Measurements from ENCODE around the gene HERC3.

The HERC3 gene

GRCh38 chr4:88725986-88726385 lies 133.7 kb downstream of the HERC3 start:
- no peak overlapping the region for H3K4me3 ChIP-seq (ENCODE audit: control insufficient read depth, low read depth, low read length)
- TF ChIP-seq CTCF (IDR thresholded peaks at IDR 0.05; ENCODE audit: control insufficient read depth, insufficient read depth, low read depth, low read length, missing control alignments) = no peak
- DNase-seq (ENCODE audit: low read depth) = no peak

GRCh38 chr4:88728146-88728545 lies 135.9 kb downstream of the HERC3 start:
- no peak for DNase-seq (ENCODE audit: low read depth)
- TF ChIP-seq CTCF (IDR thresholded peaks at IDR 0.05; ENCODE audit: control insufficient read depth, insufficient read depth, low read depth, low read length, missing control alignments) = no peak

GRCh38 chr4:88729146-88729760 lies 137.0 kb downstream of the HERC3 start:
- TF ChIP-seq CTCF (IDR thresholded peaks at IDR 0.05; ENCODE audit: control insufficient read depth, insufficient read depth, low read depth, low read length, missing control alignments) = no peak
- H3K4me3 ChIP-seq (ENCODE audit: control insufficient read depth, low read depth, low read length) = no peak overlapping the region
- no peak for DNase-seq (ENCODE audit: low read depth)

More at GRCh38 chr4:88728146-88728545, 135.9 kb downstream of the HERC3 start:
- H3K4me3 ChIP-seq (ENCODE audit: control insufficient read depth, low read depth, low read length) = no peak overlapping the region

GRCh38 chr4:88730811-88731210 lies 138.5 kb downstream of the HERC3 start:
- no peak overlapping the region for H3K4me3 ChIP-seq (ENCODE audit: control insufficient read depth, low read depth, low read length)
- DNase-seq (ENCODE audit: low read depth) = no peak
- no peak for TF ChIP-seq CTCF (IDR thresholded peaks at IDR 0.05; ENCODE audit: control insufficient read depth, insufficient read depth, low read depth, low read length, missing control alignments)

- no peak for TF ChIP-seq CTCF (IDR thresholded peaks at IDR 0.05; ENCODE audit: control insufficient read depth, insufficient read depth, low read depth, low read length, missing control alignments)
- no peak for DNase-seq (ENCODE audit: low read depth)
- no peak overlapping the region for H3K4me3 ChIP-seq (ENCODE audit: control insufficient read depth, low read depth, low read length)
Measured at GRCh38 chr4:88731381-88731780, 139.1 kb downstream of the HERC3 start.

GRCh38 chr4:88732714-88733368 lies 140.6 kb downstream of the HERC3 start:
- no peak for TF ChIP-seq CTCF (IDR thresholded peaks at IDR 0.05; ENCODE audit: control insufficient read depth, insufficient read depth, low read depth, low read length, missing control alignments)
- DNase-seq (ENCODE audit: low read depth) = no peak
- H3K4me3 ChIP-seq (ENCODE audit: control insufficient read depth, low read depth, low read length) = no peak overlapping the region

Data from AG09309 (cell line).